ENCODE results near the gene CRYAA.

- TF ChIP-seq CTCF (IDR thresholded peaks at IDR 0.05) (no peak), POLR2A (IDR thresholded peaks at IDR 0.05) (no peak)
These were observed 24.4 kb downstream of the CRYAA start for GRCh38 chr21:43193088-43193650.
